Body of pancreas (tissue), 4 donors: ENCODE data around the gene GLG1. TPM values are rescaled to one million over a fixed set of nuclear protein-coding genes. Genes with fewer than 3 reads are reported as not detected.

ENCODE experiments used
- ATAC-seq: fragments of 150-250 bp; one replicate; pipeline ENCODE4 v1.9.1; 2016
- DNase-seq, 4 donors: peaks; one replicate each; pipeline ENCODE4 v3.0.0-alpha.2; 2019
- H3K27ac ChIP-seq, 4 donors: fragments of 200-600 bp; sonication (generic); 1 replicate in 3 of 4; 2 replicates in 1 of 4; pipeline versions ENCODE4 v1.5.1 to v1.6.1; 2016 to 2019; ENCODE audit warnings: mild to moderate bottlenecking in 1 of 4, mixed read lengths in 1 of 4, moderate library complexity in 1 of 4
- H3K27me3 ChIP-seq, 2 donors: fragments of 200-600 bp; sonication (generic); one replicate each; pipeline ENCODE4 v1.6.0; 2016; ENCODE audit warnings: mild to moderate bottlenecking in 1 of 2
- H3K36me3 ChIP-seq, 2 donors: fragments of 200-600 bp; sonication (generic); replicated peaks in 1 of 2; 2 replicates each; pipeline ENCODE4 v1.5.1; 2016; ENCODE audit warnings: low read depth in 2 of 2; ENCODE audit not compliant: insufficient read depth in 1 of 2
- H3K4me1 ChIP-seq: fragments of 200-600 bp; sonication (generic); one replicate; pipeline ENCODE4 v1.6.0; 2016
- H3K4me3 ChIP-seq, 2 donors: fragments of 200-600 bp; sonication (generic); 1 replicate in 1 of 2; 2 replicates in 1 of 2; pipeline ENCODE4 v1.5.1; 2016 to 2019
- H3K9me3 ChIP-seq, 3 donors: fragments of 200-600 bp; sonication (generic); 1 replicate in 2 of 3; 2 replicates in 1 of 3; pipeline ENCODE4 v1.5.1; 2016
- CTCF ChIP-seq, 7 experiments: fragments of 450-650 bp in 4 of 7; fragments of 200-600 bp in 3 of 7; sonication (generic) in 3 of 7; IDR thresholded peaks; one replicate each; pipeline ENCODE4 v1.5.1; 2016 to 2019; ENCODE audit warnings: antibody characterized with exemption in 7 of 7
- POLR2A ChIP-seq, 3 donors: fragments of 450-650 bp; IDR thresholded peaks; one replicate each; pipeline ENCODE4 v1.6.1; 2016; ENCODE audit warnings: antibody characterized with exemption in 3 of 3, mild to moderate bottlenecking in 2 of 3
- WGBS, 2 donors: methylation state at CpG; one replicate each; pipeline ENCODE4 v1.1.5; 2017; 5-methylcytosine and 5-hydroxymethylcytosine counted together
- intact Hi-C: fragments of 100-400 bp; cut with DNase I; formaldehyde crosslinking; loops from one replicate; pipeline ENCODE4 v1.15.1; 2023
- total RNA-seq, 2 donors: library from RNA; depleted of rRNA; stranded (reverse); fragments of >200 nt; gene quantifications; one replicate each; pipeline ENCODE4 v1.1.0, GENCODE V29; 2016

GLG1 gene
- total RNA-seq, 2 donors from 2014 or later: 103 to 144 TPM

DNA sequence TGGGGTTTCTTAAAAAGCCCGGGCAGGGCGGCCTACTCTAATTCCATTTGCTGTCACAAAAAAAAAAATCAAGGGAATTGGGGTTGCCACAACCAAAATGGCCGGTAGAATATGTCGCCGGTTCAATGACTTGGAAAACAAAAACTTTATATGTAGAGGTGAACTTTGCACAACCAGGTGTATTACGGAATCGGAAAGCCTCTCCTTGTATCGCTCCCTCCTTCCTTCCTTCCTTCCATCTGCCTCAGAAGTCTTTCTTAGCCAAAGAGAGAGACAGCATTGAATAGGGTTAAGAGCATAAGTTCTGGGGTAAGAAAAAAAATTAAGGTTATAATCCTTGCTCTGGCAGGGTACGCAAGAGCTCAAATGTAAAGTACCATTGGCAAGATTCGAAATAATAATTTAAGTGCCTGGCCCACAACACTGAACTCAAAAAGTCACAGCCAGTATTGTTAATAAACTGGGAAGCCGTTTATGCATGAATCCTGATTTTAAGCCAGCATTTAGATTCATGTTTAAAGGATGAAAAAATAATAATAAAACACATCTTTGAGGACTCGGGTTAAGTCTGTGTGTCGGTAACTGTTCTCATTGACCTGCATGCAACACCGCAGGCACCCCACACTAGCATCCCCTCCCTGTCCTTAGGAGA lies 522 bp upstream of the GLG1 start:
- 22 to 26% methylated on average over 14 of the region's 14 CpGs for WGBS, 2 donors
- H3K27me3 ChIP-seq: no peaks in the 10 kb centered on the region
- DNase-seq: no peak
- peaks cover 49% of the 10 kb centered on the region for H3K4me1 ChIP-seq
- peak overlapping the region; percentile 57 to 84 for H3K4me3 ChIP-seq
- intact Hi-C loops: no loop called here
- peak overlapping the region; percentile 92 to 98 (median 95) for H3K27ac ChIP-seq
- ATAC-seq: peak; percentile 58
- H3K9me3 ChIP-seq: peaks cover 0 to 2% (median 0%) of the 10 kb centered on the region in 3 donors
- TF ChIP-seq POLR2A (IDR thresholded peaks at IDR 0.05) (no peak), CTCF (IDR thresholded peaks at IDR 0.05) (peak in 1 of 7 experiments; percentile 4)
- H3K36me3 ChIP-seq: no peaks in the 10 kb centered on the region

DNA sequence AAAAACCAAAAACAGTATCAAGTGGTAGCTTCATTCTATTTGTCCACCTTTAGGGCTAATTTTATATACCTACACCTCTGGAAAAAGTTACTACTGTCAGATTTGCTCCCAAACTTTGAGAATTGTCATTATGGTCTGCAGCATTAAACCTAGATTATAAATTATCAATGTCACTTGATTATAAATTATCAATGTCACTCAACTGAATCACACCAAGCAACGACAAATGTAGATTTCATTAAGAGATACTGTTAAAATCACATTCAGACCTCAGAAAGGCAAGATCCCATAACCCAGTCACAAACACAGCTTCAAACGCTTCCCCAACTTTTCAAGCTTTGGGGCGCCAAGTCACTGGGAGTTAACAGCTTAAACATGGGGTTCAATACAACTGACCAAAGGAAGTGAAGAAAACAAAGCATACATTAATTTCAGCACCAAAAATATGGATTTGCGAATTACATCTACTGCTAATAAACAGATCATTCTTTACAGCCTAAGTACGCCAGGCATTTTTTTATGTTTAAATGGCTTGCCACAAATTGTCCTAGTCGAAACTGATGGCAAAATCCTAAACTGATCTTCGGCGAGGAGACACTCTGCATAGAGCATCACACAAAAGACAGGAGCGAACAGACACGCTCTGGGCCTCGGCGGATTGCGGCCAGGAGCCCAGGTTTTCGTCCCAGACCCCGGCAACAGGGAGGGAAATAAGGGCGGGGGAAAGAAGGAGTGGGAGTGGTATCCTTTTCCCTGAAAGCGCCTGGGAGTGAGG lies 981 bp downstream of the GLG1 start:
- TF ChIP-seq POLR2A (IDR thresholded peaks at IDR 0.05): no peak
- TF ChIP-seq CTCF (IDR thresholded peaks at IDR 0.05): no peak
- 2 to 3% methylated on average over 17 of the region's 17 CpGs for WGBS, 2 donors
- H3K4me1 ChIP-seq: peaks cover 64% of the 10 kb centered on the region
- intact Hi-C loops: no loop called here
- peak overlapping the region; percentile 92 to 98 (median 95) for H3K27ac ChIP-seq
- no peaks in the 10 kb centered on the region for H3K27me3 ChIP-seq
- no peaks in the 10 kb centered on the region for H3K36me3 ChIP-seq
- peaks cover 0 to 2% (median 0%) of the 10 kb centered on the region in 3 donors for H3K9me3 ChIP-seq
- DNase-seq (no peak), ATAC-seq (peak; percentile 3)
- H3K4me3 ChIP-seq: peak overlapping the region; percentile 57 to 84

GRCh38 chr16:74605332-74605731 lies 1.6 kb downstream of the GLG1 start:
- Histone ChIP-seq H3K36me3 (no peaks in the 10 kb centered on the region), H3K27ac (peak overlapping the region in 2 of 4 donors; percentile 1 to 96), H3K4me1 (peaks cover 68% of the 10 kb centered on the region), H3K27me3 (no peaks in the 10 kb centered on the region), H3K9me3 (peaks cover 0 to 2% (median 0%) of the 10 kb centered on the region in 3 donors), H3K4me3 (peak overlapping the region in 1 of 2 donors; percentile 57)
- WGBS, 2 donors: 25 to 31% methylated on average over 6 of the region's 6 CpGs
- DNase-seq (no peak), ATAC-seq (no peak)
- TF ChIP-seq POLR2A (IDR thresholded peaks at IDR 0.05) (no peak), CTCF (IDR thresholded peaks at IDR 0.05) (no peak)
- intact Hi-C loops: no loop called here

- no peaks in the 10 kb centered on the region for H3K36me3 ChIP-seq
- peaks cover 69% of the 10 kb centered on the region for H3K4me1 ChIP-seq
- H3K27me3 ChIP-seq: no peaks in the 10 kb centered on the region
- peaks cover 0 to 2% (median 0%) of the 10 kb centered on the region in 3 donors for H3K9me3 ChIP-seq
- ATAC-seq (no peak), DNase-seq (no peak)
- 40 to 53% methylated on average over 4 of the region's 4 CpGs for WGBS, 2 donors
- intact Hi-C loops: no loop called here
- TF ChIP-seq POLR2A (IDR thresholded peaks at IDR 0.05) (no peak), CTCF (IDR thresholded peaks at IDR 0.05) (no peak)
- no peak overlapping the region for H3K4me3 ChIP-seq
- H3K27ac ChIP-seq: peak overlapping the region in 2 of 4 donors; percentile 45 to 51
Observed at GRCh38 chr16:74603848-74604247, 3.1 kb downstream of the GLG1 start.
